Fibroblast of the aortic adventitia (primary cell): ENCODE measurements around the gene PKNOX2. TPM values are rescaled to one million over a fixed set of nuclear protein-coding genes. Genes with fewer than 3 reads are reported as not detected.

Source experiments
- DNase-seq: peaks from one replicate; pipeline ENCODE4 v3.0.0-alpha.2; 2010; ENCODE audit warnings: low read depth
- H3K4me3 ChIP-seq: 2 replicates; pipeline ENCODE4 v1.5.1; 2011; ENCODE audit warnings: low read depth, mild to moderate bottlenecking, control low read depth, low read length, moderate library complexity
- CTCF ChIP-seq: IDR thresholded peaks from 2 replicates; pipeline ENCODE4 v1.5.1; 2011; ENCODE audit warnings: mild to moderate bottlenecking, low read length, control low read depth, inconsistent platforms; ENCODE audit not compliant: insufficient read depth
- total RNA-seq: library from RNA; depleted of rRNA; stranded (reverse); fragments of >200 nt; gene quantifications from 2 replicates; pipeline ENCODE4 v1.2.3, GENCODE V29; 2012; ENCODE audit warnings: low replicate concordance

The PKNOX2 gene
- total RNA-seq, 1 donor = 2.0 TPM

- peak; percentile 72 for DNase-seq
- H3K4me3 ChIP-seq = no peak overlapping the region
- no peak for TF ChIP-seq CTCF
Observed at GRCh38 chr11:125425601-125426000, 261.1 kb downstream of the PKNOX2 start.

DNA sequence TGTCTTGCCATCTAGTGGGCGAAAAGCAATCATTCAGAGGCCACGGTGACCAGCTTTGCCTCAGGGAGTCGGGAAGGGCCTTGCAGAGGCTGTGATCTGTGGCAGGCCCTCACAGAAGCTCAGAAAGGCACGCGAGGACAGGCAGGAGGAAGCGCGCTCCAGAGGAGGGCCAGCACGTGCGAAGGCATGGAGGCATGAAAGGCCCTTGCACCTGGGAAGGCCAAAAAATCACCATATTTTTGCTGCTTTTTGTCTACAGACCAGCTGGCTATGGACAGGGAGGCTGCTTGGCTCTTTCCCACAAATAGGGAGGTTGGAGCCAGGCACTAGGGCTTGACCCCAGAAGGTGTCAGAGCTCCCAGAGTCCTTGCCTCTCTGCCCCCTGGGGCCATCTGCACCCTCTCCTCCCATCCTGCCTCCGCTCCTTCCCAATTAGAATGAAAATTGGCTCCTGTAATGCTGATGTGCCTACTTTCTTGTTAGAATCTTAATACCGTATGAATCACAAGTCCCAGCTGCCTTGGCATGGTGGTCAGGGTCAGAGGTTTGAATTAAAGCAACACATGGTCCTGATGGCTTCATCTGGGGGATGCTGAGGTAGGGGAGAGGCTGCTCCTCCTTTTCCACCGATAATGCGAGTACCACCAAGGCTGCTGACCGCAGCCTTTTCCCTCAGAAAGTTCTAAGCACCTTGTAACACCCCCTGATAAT is 262.4 kb downstream of the PKNOX2 start:
- no peak overlapping the region for H3K4me3 ChIP-seq
- no peak for TF ChIP-seq CTCF
- no peak for DNase-seq

GRCh38 chr11:125428486-125429173 is 264.1 kb downstream of the PKNOX2 start:
- H3K4me3 ChIP-seq = no peak overlapping the region
- no peak for DNase-seq

GRCh38 chr11:125429174-125429707 is 264.7 kb downstream of the PKNOX2 start:
- H3K4me3 ChIP-seq = no peak overlapping the region
- peak; percentile 84 for TF ChIP-seq CTCF
- DNase-seq = peak; percentile 73

More at GRCh38 chr11:125428486-125429173, 264.1 kb downstream of the PKNOX2 start:
- no peak for TF ChIP-seq CTCF

- no peak for TF ChIP-seq CTCF
- DNase-seq = no peak
- no peak overlapping the region for H3K4me3 ChIP-seq
Observed at GRCh38 chr11:125429807-125430678, 265.5 kb downstream of the PKNOX2 start.

GRCh38 chr11:125431009-125431408 is 266.5 kb downstream of the PKNOX2 start:
- DNase-seq = no peak
- no peak for TF ChIP-seq CTCF

More at GRCh38 chr11:125431009-125431408, 266.5 kb downstream of the PKNOX2 start:
- H3K4me3 ChIP-seq = no peak overlapping the region
